HG02571 (cell line): ENCODE measurements around the gene NPTXR.
"Not testable (repeated sequence)": the region's sequence is repeated elsewhere in the genome, so short reads cannot be mapped to it uniquely, and the experiment has no call there.

Experiments
- ATAC-seq: cut with Tn5 transposase; IDR thresholded peaks from one replicate; pipeline ENCODE4 v1.9.1; 2021; ENCODE audit warnings: mild to moderate bottlenecking, moderate library complexity; ENCODE audit not compliant: unreplicated experiment

The NPTXR gene

DNA sequence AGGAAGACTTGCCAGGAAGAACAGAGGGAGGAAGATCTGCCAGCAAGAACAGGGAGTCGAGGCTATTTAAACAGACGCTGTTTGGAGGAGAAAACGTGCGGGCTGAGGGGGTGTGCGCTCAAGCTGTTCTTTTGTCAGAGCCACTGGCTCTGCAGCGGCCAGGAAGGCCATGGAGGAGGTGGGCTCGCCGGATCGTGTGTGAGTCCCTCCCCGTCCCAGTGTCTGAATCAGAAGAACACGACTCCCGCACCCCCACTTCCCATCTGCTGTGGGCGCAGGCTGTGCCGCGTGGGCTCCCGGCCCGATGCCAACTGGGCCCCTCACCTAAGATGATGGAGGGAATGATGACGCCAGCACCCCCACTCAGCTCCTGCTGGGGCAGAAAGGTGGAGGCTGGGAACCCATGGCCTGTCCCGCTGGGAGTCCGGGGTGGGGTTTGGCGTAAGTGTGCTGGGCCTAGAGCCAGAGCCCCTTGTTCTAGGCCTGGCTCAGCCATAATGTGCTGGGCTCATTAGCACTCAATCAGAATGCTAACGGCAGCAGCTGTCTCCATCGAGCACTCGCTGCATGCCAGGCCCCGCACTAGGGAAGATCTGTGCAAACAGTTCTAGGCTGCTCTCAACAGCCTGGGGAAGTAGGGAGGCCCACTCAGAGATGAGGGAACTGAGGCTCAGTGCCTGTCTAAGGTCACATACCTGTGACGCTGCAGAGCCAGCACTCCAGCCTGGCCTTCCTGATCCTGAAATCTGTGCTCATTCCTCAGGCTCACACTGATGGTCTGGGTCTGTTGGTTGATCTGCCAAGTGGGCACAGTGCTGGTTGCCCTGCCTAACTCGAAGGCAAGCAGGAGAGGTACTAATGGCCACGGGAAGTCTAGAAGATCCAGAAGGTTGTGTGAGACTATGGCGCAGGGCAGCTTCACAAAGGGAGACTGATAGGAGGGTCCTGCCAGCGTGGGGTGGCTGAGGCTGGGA, 11.5 kb downstream of the NPTXR start:
- no peak for ATAC-seq

GRCh38 chr22:38831166-38831945, 12.5 kb downstream of the NPTXR start:
- ATAC-seq, result no peak

- ATAC-seq, result no peak
These were observed 13.1 kb downstream of the NPTXR start for GRCh38 chr22:38830845-38831108.

- ATAC-seq, result no peak
These were observed 13.6 kb downstream of the NPTXR start for GRCh38 chr22:38830026-38830844.

DNA sequence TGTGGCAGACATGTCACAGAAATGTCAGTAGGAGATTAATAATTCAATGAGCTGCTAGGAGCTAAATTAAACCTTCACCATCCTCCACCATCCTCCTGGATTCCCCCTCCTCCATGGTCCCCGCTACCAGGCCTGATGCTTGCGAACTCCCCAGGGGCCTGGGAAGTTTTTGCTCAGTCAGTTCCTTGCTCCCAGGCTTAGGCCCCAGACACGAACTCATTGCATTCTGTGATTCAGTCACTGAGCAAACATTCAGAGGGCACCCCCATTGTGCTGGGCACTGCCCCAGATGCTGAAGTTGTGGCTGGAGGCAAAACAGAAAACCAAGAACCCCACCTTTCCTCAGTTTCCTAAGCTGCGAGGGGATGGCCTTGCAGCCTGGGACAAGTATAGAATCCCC, 14.3 kb downstream of the NPTXR start:
- no peak for ATAC-seq

GRCh38 chr22:38828616-38829205, 15.1 kb downstream of the NPTXR start:
- no peak for ATAC-seq

DNA sequence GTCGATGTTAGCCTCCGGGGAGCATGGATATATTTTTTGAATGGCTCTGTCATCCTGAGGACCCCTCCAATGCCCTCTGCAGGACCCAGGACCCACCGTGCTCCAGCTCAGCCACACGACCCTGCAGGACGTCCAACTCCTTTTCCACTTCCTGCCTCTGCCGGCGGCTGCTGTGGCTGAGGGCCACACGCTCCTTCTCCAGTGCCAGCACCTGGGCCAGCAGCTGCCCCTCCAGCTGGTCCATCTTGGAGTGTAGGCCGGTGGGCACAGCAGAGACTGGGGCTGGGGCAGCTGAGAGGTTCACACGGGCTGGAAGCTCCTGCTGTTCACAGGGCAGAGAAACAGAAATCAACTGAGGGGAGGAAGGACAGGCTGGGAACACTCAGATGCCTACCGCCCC, 15.6 kb downstream of the NPTXR start:
- ATAC-seq, result no peak

- no peak for ATAC-seq
These were observed 16.3 kb downstream of the NPTXR start for GRCh38 chr22:38827510-38827909.

GRCh38 chr22:38826801-38827200, 17.0 kb downstream of the NPTXR start:
- no peak for ATAC-seq

DNA sequence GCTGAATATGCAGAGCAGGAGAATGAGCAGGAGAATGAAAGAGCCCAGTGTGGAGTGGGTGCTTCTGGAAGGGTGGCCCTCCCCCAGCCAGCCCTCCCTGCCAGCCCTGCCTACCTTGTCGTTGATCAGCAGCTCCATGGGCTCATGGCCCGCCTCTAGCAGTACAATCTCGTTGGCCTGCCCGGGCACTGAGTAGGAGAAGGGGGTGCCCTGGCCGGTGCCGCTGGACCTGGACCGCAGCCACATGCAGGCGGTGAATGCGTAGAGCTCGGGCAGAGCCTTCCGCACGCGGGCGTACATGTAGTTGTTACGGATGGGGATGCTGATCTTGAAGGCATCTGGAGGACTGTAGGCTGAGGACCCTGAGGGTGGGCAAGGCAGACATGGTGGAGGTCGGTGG, 17.4 kb downstream of the NPTXR start:
- ATAC-seq, result no peak

- no peak for ATAC-seq
These were observed 19.2 kb downstream of the NPTXR start for GRCh38 chr22:38824585-38824984.

GRCh38 chr22:38823637-38824036, 20.2 kb downstream of the NPTXR start:
- no peak for ATAC-seq

- no peak for ATAC-seq
These were observed 20.8 kb downstream of the NPTXR start for GRCh38 chr22:38823076-38823475.

DNA sequence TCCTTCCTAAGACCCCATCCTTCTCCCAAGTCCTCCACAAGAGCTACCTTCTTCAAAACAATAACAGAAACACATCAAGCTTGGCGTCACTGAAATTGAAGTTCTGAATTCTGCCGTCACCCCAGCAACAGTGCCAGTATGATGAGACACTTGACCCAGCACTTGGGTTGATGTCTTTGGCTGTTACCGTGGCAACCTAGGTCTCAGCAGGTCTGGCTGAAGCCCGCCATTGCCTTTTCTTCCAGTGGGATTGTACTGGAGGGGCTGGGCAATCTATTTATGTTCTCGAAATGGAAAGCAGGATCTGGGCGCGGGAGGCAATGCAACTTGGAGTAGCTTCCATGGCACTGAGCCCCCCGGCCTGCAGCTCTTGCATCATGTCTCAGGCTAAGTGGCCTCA, 23.8 kb downstream of the NPTXR start:
- ATAC-seq, result no peak

- ATAC-seq, result no peak
These were observed 24.4 kb downstream of the NPTXR start for GRCh38 chr22:38819387-38819940.

GRCh38 chr22:38817196-38817595, 26.6 kb downstream of the NPTXR start:
- no peak for ATAC-seq

DNA sequence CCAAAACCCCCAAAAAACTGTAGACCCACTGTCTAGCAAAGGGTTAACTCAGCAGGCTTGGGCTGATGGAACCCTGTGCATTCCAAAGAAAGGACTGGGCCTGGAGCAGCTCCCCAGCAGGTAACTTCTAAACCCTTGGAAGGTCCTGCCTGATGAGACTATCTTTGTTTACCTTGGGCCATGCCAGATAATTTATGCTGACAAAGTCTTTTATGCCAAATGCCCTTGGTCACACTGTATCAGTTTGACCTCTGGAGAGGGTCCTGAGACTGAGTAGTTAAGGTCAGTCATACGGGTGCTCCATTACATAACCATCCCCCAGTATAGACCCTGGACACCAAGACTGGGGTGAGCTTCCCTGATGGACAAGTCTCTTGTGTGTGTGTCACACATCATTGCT, 28.0 kb downstream of the NPTXR start:
- no peak for ATAC-seq

DNA sequence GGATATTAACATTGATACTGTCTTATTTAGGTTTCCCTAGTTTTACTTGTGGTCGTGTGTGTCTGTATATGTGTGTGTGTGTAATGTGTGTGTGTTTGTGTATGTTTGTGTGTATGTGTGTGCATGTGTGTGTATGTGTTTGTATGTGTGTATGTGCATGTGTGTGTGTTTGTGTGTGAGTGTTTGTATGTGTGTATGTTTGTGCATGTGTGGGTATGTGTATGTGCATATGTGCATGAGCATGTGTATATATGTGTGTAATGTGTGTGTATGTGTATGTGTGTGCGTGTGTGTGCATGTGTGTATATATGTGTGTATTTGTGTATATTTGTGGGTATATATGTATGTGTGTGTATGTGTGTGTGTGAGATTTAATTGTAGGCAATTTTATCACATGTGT, 32.6 kb downstream of the NPTXR start:
- ATAC-seq, result no peak

GRCh38 chr22:38805041-38805593, 38.7 kb downstream of the NPTXR start:
- not testable (repeated sequence) for ATAC-seq

GRCh38 chr22:38802671-38803121, 41.1 kb downstream of the NPTXR start:
- ATAC-seq, result no peak
